Nucleus accumbens (tissue), 56 donors: Measurements from ENCODE around the gene PSTPIP1.

ENCODE experiments used
- DNase-seq, 56 donors: peaks; one replicate each; lab custom pipeline; 2025; lab: John Stamatoyannopoulos, UW

PSTPIP1 gene

DNA sequence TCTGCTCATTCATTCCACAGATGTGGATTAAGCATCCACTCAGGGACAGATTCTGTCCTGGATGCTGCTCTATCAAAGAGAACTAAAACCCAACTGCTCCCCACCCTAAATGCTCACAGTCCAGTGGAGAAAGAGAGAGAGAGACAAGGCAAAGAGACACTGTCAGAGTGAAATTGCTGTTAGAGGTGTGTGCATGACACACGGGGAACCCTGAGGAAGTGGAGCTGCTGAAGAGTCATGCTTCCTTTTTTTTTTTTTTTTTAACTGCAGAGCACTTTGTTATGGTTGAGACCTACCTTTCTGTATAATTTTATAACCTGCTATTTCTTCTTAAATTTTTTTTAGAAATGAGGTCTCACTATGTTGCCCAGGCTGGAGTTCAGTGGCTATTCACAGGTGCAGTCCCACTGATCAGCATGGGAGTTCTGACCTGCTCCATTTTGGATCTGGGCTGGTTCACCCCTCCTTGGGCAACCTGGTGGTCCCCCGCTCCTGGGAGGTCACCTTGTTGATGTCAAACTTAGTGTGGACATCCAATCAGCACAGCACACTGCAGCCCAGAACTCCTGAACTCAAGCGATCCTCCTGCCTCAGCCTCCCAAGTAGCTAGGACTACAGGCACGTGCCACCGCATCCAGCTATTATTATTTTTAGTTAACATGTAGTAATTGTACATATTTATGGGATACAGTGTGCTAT, 18.2 kb upstream of the PSTPIP1 start:
- no peak for DNase-seq

DNA sequence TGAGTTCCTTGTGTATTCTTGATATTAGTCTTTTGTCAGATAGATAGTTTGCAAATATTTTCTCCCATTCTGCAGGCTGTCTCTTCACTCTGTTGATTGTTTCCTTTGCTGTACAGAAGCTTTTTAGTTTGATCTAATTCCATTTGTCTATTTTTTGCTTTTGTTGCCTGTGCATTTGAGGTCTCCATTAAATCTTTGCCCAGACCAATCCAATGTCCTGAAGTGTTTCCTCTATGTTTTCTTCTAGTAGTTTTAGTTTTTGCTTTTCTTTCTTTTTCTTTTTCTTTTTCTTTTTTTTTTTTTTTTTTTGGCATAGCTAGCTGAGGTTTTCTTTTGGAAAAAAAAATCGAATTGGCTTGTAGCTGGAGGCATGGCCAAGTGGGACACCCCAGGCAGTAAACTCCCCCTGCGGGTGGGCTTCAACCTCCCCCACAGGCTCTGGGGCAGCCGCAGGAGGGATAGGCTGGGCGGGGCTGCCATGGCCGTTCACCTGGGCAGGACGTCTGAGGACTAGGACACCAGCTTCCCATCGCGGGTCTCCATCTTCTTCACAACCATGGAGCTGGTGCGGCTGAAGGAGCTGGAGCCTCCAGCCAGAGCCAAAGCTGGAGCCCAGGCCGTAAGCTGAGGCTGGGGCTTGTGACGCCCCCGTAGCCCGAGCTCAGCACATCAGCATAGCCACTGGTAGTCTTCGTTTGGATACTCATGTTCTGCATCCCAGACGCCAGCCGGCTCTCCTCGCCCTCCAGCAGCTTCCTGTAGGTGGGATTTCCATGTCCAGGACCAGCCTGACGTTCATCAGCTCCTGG, 16.2 kb upstream of the PSTPIP1 start:
- DNase-seq, result no peak

GRCh38 chr15:76979331-76979925, 15.5 kb upstream of the PSTPIP1 start:
- no peak for DNase-seq

GRCh38 chr15:76979996-76980520, 14.9 kb upstream of the PSTPIP1 start:
- no peak for DNase-seq

DNA sequence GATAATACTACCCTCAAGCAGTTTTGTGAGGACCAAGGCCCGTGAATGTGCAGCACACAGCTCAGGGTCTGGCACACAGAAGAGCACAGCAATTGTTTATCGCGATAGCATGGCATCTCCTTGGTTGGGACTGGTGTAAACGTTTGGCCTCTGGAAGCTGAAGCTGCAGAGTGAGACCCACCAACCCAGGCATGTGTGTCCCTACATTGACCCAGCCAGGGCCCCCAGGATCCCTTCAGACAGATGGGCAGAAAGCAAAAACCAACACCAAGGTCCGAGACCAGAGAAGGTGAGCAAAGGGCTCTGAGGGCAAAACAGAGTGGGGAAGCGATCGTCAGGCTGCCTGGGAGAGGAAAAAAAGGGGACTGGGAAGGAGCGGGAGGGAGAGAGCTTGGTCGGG, 12.6 kb upstream of the PSTPIP1 start:
- DNase-seq, result no peak

GRCh38 chr15:76982756-76983155, 12.2 kb upstream of the PSTPIP1 start:
- DNase-seq, result no peak

GRCh38 chr15:76983590-76984375, 11.1 kb upstream of the PSTPIP1 start:
- peak in 1 of 56 donors; percentile 10 for DNase-seq

- DNase-seq, result no peak
Observed at GRCh38 chr15:76986743-76987142, 8.2 kb upstream of the PSTPIP1 start.

DNA sequence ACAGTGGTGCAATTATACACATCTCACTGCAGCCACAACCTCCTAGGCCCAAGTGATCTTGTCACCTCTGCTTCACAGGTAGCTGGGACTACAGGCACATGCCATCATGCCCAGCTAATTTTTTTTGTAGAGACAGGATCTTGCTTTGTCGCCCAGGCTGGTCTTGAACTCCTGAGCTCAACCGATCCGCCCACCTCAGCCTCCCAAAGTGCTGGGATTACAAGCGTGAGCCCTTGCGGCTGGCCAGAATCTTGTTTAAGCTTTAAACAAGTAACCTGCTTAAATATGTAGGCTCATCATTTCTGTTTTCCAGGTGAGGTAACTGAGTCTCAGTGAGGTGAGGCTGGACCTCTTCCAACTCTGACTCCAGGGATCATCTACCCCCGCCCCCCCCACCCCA, 7.7 kb upstream of the PSTPIP1 start:
- DNase-seq, result no peak

DNA sequence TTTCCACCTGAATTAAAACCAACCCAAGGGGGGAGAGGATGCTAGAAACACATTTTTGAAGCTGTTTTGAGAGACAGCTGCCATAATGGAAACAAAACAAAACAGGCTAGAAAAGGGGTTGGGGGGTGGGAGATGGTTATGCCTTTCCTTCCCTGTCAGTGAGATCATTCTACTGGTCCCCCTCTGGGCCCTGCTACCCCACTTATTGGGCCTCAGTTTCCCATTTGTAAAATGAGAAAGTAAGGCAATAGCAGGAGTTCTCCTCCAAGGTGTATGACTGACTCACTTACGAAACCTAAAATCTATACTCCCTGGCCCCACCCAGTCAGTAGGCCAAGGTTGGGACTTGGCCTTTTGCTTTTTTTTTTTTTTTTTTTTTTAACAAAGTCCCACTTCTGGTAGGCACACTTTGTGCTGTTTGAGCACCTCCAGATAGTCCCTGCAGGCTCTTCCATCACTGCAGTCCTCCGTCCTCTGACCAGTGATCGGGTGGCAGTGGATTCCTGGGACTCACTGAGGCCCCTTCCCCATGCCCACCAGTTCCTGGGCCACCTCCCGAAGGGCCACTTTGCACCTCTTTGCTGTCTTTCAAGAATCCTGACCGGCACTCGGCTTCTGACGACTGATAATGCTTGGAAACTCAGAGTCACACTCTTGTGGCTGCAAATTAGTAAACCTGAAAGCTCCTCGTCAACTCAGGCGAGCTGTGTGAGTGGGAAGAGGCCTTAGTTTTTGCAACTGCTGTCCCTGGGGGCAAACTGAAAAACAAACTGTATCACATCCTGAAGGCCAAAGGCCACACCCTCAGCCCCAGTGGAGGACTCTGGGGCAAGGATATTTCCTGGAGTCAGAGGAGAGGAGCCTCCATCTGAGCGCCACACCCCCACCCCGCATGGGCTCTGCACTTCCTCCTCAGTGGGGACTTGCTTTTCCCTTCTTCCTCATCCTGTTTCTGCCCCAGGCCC, 6.7 kb upstream of the PSTPIP1 start:
- peak in 1 of 56 donors; percentile 25 for DNase-seq

GRCh38 chr15:76988867-76989780, 5.8 kb upstream of the PSTPIP1 start:
- DNase-seq, result peak in 4 of 56 donors; percentile 12 to 27 (median 18)

DNA sequence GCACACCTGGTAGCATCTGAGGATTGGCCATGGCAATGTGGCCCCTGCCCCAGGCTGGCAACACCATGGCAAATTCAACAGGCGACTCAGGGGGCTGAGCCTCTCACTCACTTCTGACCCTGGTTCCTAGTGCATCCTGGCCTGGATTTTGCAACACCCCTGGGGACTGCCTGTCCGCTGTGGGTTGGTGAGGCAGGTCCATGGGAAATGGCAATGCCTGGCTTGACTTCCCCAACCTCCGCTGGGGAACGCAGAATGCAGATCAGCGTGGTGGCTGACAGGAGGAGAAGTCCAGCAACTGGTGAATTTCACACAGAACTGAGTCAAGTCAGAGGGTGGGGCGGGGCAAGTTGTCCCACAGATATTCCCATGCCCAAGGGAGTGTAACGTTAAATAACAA, 3.9 kb upstream of the PSTPIP1 start:
- DNase-seq, result no peak

GRCh38 chr15:76991741-76992645, 2.9 kb upstream of the PSTPIP1 start:
- peak in 4 of 56 donors; percentile 13 to 19 (median 16) for DNase-seq

DNA sequence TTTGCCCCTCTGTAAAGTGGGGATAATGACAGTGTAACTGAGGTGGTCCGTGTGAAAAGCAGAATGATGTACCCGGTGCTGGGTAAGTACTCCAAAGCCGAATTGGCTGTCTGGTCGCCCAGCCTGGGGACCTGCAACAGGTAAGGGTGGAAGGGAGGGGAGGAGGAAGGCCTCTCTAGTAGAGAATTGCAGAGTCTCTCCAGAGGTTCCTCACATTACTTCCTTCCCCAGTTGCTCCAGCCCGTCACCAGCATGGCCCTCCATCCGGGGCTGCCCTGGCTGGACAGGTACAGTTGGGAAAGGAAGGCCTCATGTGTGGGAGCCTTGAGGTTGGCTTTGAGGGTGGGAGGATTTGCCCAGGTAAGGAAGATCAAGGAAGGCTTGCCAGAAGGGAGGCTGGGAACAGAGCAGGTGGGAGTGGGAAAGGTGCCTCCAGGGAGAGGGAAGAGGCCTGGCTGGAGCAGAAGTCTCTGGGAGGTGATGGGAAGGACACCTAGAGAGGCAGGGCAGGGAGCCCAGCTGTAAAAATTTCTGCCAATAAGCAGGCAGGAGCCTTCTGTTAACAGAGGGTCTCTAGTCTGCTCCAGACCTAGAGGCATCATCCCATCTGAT, 1.7 kb upstream of the PSTPIP1 start:
- no peak for DNase-seq

GRCh38 chr15:76994001-76994400, 925 bp upstream of the PSTPIP1 start:
- no peak for DNase-seq

DNA sequence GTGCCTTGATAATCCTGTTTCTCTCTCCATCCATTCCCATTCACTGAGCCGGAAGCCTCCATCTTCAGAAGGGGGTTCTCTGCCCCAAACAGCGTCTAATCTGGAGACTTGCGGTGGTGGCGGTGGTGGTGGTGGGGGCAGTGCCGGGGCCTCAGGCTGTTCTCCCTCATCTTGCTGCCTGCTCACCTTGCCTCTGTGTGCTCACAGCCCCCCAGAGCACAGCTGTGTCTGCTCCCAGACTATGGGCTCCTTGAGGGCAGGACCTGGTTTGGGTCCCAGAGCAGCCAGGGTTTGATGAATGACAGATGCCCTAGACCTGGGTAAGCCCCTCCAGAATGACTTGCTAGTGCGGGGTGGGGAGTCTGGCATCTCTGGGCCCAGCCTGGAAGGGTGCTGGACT, 430 bp upstream of the PSTPIP1 start:
- DNase-seq, result no peak

DNA sequence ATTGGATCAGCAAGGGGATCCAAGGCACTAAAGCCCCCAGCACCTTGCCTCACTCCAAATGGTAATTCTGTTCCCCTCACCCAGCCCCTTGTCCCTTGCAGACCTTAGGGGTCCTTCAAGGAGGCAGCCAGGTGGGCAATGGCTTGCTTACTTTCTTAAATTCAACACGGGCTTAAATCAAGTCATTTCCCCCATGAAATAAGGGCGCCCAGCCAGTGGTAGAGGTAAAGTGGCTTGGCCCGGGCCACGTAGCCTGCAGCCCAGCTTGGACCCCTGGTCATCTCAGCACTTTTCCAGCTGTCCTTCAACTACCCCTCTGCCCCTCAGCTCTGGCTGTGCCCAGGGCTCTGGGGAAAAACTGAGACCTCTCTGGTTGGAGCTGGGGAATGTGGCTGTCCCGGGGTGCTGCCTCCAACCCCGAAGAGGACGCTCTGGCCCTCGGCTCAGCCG, 1.2 kb downstream of the PSTPIP1 start:
- no peak for DNase-seq
